Stimulated activated effector memory CD8-positive, alpha-beta T cell treated with anti-CD3 and anti-CD28 coated beads, Interleukin-12 subunit alpha, Interleukin-12 subunit beta, amount 100 ng/mL, for 72 hours (primary cell): Measurements from ENCODE around the gene WAPL.
"Not testable (repeated sequence)": the region's sequence is repeated elsewhere in the genome, so short reads cannot be mapped to it uniquely, and the experiment has no call there.

Experiments
- ATAC-seq: fragments of 150-1000 bp; cut with Tn5 transposase; 2 replicates; pipeline ENCODE4 v1.10.0; 2021
- DNase-seq, 2 donors: peaks; one replicate each; pipeline ENCODE4 v3.0.0; 2021 to 2022; ENCODE audit warnings: low spot score in 2 of 2
- H3K27ac Mint-ChIP-seq: one replicate; pipeline ENCODE4 v1.8.0; 2022; ENCODE audit warnings: mild to moderate bottlenecking, mixed read lengths
- H3K36me3 Mint-ChIP-seq: one replicate; pipeline ENCODE4 v1.8.0; 2022; ENCODE audit warnings: mild to moderate bottlenecking, mixed read lengths
- H3K4me1 Mint-ChIP-seq: one replicate; pipeline ENCODE4 v1.8.0; 2022; ENCODE audit warnings: mixed read lengths
- H3K4me3 Mint-ChIP-seq: one replicate; pipeline ENCODE4 v1.8.0; 2022; ENCODE audit warnings: mild to moderate bottlenecking, mixed read lengths
- H3K9me3 Mint-ChIP-seq: one replicate; pipeline ENCODE4 v1.8.0; 2022; ENCODE audit warnings: mixed read lengths

WAPL gene

GRCh38 chr10:86535132-86535882 lies 13.7 kb upstream of the WAPL start:
- H3K4me1 Mint-ChIP-seq, result peaks cover 17% of the 10 kb centered on the region
- H3K4me3 Mint-ChIP-seq, result peak overlapping the region; percentile 72
- H3K36me3 Mint-ChIP-seq, result no peaks in the 10 kb centered on the region
- H3K9me3 Mint-ChIP-seq, result no peaks in the 10 kb centered on the region
- peak overlapping the region; percentile 81 for H3K27ac Mint-ChIP-seq
- DNase-seq (peak in 1 of 2 donors; percentile 25), ATAC-seq (peak; percentile 88)

- Mint-ChIP-seq H3K4me1 (peaks cover 12% of the 10 kb centered on the region), H3K27ac (no peak overlapping the region)
- no peak for ATAC-seq
These were observed 11.7 kb upstream of the WAPL start for GRCh38 chr10:86533328-86533727.

GRCh38 chr10:86528736-86529135 lies 7.1 kb upstream of the WAPL start:
- ATAC-seq, DNase-seq, H3K9me3 Mint-ChIP-seq, H3K4me3 Mint-ChIP-seq, H3K27ac Mint-ChIP-seq, H3K36me3 Mint-ChIP-seq: not testable (repeated sequence)
- H3K4me1 Mint-ChIP-seq, result peaks cover 16% of the 10 kb centered on the region

More at GRCh38 chr10:86533328-86533727, 11.7 kb upstream of the WAPL start:
- DNase-seq, result no peak
- Mint-ChIP-seq H3K4me3 (no peak overlapping the region), H3K36me3 (no peaks in the 10 kb centered on the region), H3K9me3 (no peaks in the 10 kb centered on the region)

- peaks cover 5% of the 10 kb centered on the region for H3K36me3 Mint-ChIP-seq
- DNase-seq (no peak), ATAC-seq (no peak)
- H3K4me1 Mint-ChIP-seq, result peaks cover 32% of the 10 kb centered on the region
- H3K4me3 Mint-ChIP-seq, result no peak overlapping the region
- H3K9me3 Mint-ChIP-seq, result no peaks in the 10 kb centered on the region
- H3K27ac Mint-ChIP-seq, result peak overlapping the region; percentile 20
These were observed 5.0 kb upstream of the WAPL start for GRCh38 chr10:86526606-86527005.

- DNase-seq, H3K9me3 Mint-ChIP-seq, H3K4me3 Mint-ChIP-seq, ATAC-seq, H3K36me3 Mint-ChIP-seq, H3K27ac Mint-ChIP-seq: not testable (repeated sequence)
- H3K4me1 Mint-ChIP-seq, result peaks cover 35% of the 10 kb centered on the region
These were observed 4.1 kb upstream of the WAPL start for GRCh38 chr10:86525713-86526112.

- no peak for DNase-seq
- Mint-ChIP-seq H3K4me3 (no peak overlapping the region), H3K9me3 (no peaks in the 10 kb centered on the region), H3K4me1 (peaks cover 43% of the 10 kb centered on the region), H3K36me3 (peaks cover 12% of the 10 kb centered on the region), H3K27ac (peak overlapping the region; percentile 79)
- no peak for ATAC-seq
These were observed 2.8 kb upstream of the WAPL start for GRCh38 chr10:86524225-86524962.

- no peak overlapping the region for H3K27ac Mint-ChIP-seq
These were observed 1.8 kb upstream of the WAPL start for GRCh38 chr10:86523348-86523747.

GRCh38 chr10:86522510-86522855 lies 891 bp upstream of the WAPL start:
- peaks cover 58% of the 10 kb centered on the region for H3K4me1 Mint-ChIP-seq
- no peak for DNase-seq
- peak overlapping the region; percentile 95 for H3K27ac Mint-ChIP-seq

More at GRCh38 chr10:86523348-86523747, 1.8 kb upstream of the WAPL start:
- Mint-ChIP-seq H3K9me3 (no peaks in the 10 kb centered on the region), H3K4me1 (peaks cover 52% of the 10 kb centered on the region), H3K4me3 (peak overlapping the region; percentile 95), H3K36me3 (peaks cover 12% of the 10 kb centered on the region)
- no peak for ATAC-seq
- no peak for DNase-seq

GRCh38 chr10:86520871-86521677 lies 518 bp downstream of the WAPL start:
- Mint-ChIP-seq H3K36me3 (peaks cover 12% of the 10 kb centered on the region), H3K4me3 (peak overlapping the region; percentile 95), H3K4me1 (peaks cover 73% of the 10 kb centered on the region), H3K9me3 (no peaks in the 10 kb centered on the region), H3K27ac (peak overlapping the region; percentile 95)
- peak; percentile 21 to 66 for DNase-seq
- peak; percentile 39 for ATAC-seq

More at GRCh38 chr10:86522510-86522855, 891 bp upstream of the WAPL start:
- Mint-ChIP-seq H3K36me3 (peaks cover 12% of the 10 kb centered on the region), H3K9me3 (no peaks in the 10 kb centered on the region), H3K4me3 (peak overlapping the region; percentile 95)
- ATAC-seq, result no peak

GRCh38 chr10:86518781-86519180 lies 2.8 kb downstream of the WAPL start:
- ATAC-seq, result no peak
- Mint-ChIP-seq H3K9me3 (no peaks in the 10 kb centered on the region), H3K27ac (peak overlapping the region; percentile 87), H3K4me3 (peak overlapping the region; percentile 95), H3K36me3 (peaks cover 12% of the 10 kb centered on the region), H3K4me1 (peaks cover 74% of the 10 kb centered on the region)
- DNase-seq, result no peak

GRCh38 chr10:86512137-86512536 lies 9.5 kb downstream of the WAPL start:
- ATAC-seq (no peak), DNase-seq (no peak)
- H3K27ac Mint-ChIP-seq, result no peak overlapping the region
- H3K9me3 Mint-ChIP-seq, result no peaks in the 10 kb centered on the region
- peaks cover 45% of the 10 kb centered on the region for H3K4me1 Mint-ChIP-seq
- H3K4me3 Mint-ChIP-seq, result no peak overlapping the region
- no peaks in the 10 kb centered on the region for H3K36me3 Mint-ChIP-seq

GRCh38 chr10:86511027-86511865 lies 10.3 kb downstream of the WAPL start:
- DNase-seq (no peak), ATAC-seq (no peak)
- Mint-ChIP-seq H3K9me3 (no peaks in the 10 kb centered on the region), H3K27ac (peak overlapping the region; percentile 46), H3K4me3 (no peak overlapping the region), H3K4me1 (peaks cover 36% of the 10 kb centered on the region), H3K36me3 (no peaks in the 10 kb centered on the region)

GRCh38 chr10:86509145-86509544 lies 12.4 kb downstream of the WAPL start:
- no peak overlapping the region for H3K27ac Mint-ChIP-seq
- peaks cover 20% of the 10 kb centered on the region for H3K4me1 Mint-ChIP-seq
- H3K36me3 Mint-ChIP-seq, result no peaks in the 10 kb centered on the region
- no peaks in the 10 kb centered on the region for H3K9me3 Mint-ChIP-seq
- DNase-seq (no peak), ATAC-seq (no peak)
- H3K4me3 Mint-ChIP-seq, result no peak overlapping the region

- Mint-ChIP-seq H3K9me3 (no peaks in the 10 kb centered on the region), H3K4me3 (no peak overlapping the region), H3K36me3 (peaks cover 6% of the 10 kb centered on the region), H3K4me1 (peaks cover 15% of the 10 kb centered on the region), H3K27ac (no peak overlapping the region)
- ATAC-seq (no peak), DNase-seq (no peak)
These were observed 13.4 kb downstream of the WAPL start for GRCh38 chr10:86508217-86508616.
